Testis (tissue), 3 donors: Measurements from ENCODE around the gene GLIPR1. TPM values are rescaled to one million over a fixed set of nuclear protein-coding genes. Genes with fewer than 3 reads are reported as not detected.
"Not testable (repeated sequence)": the region's sequence is repeated elsewhere in the genome, so short reads cannot be mapped to it uniquely, and the experiment has no call there.

Experiments used
- DNase-seq: peaks from one replicate; pipeline ENCODE4 v3.0.0-alpha.2; 2019
- H3K27ac ChIP-seq, 2 donors: fragments of 200-600 bp; sonication (generic); one replicate each; pipeline ENCODE4 v1.5.1; 2019
- H3K27me3 ChIP-seq: fragments of 200-600 bp; sonication (generic); one replicate; pipeline ENCODE4 v1.5.1; 2019
- H3K36me3 ChIP-seq: fragments of 200-600 bp; sonication (generic); one replicate; pipeline ENCODE4 v1.5.1; 2017; ENCODE audit warnings: low read depth; ENCODE audit errors: missing control alignments
- H3K4me1 ChIP-seq: fragments of 200-600 bp; sonication (generic); one replicate; pipeline ENCODE4 v1.5.1; 2019
- H3K4me3 ChIP-seq, 2 donors: fragments of 200-600 bp; sonication (generic); one replicate each; pipeline ENCODE4 v1.5.1; 2017 to 2019
- H3K9me3 ChIP-seq: fragments of 200-600 bp; sonication (generic); one replicate; pipeline ENCODE4 v1.5.1; 2017
- POLR2A ChIP-seq: fragments of 450-650 bp; IDR thresholded peaks from one replicate; pipeline ENCODE4 v1.6.1; 2017; ENCODE audit warnings: antibody characterized with exemption, mild to moderate bottlenecking, moderate library complexity
- WGBS, 2 donors: methylation state at CpG; one replicate each; pipeline ENCODE4 v1.1.5; 2018; 5-methylcytosine and 5-hydroxymethylcytosine counted together
- intact Hi-C: fragments of 100-400 bp; cut with DNase I; formaldehyde crosslinking; loops from one replicate; pipeline ENCODE4 v1.15.1; 2023; ENCODE audit warnings: low total_unique reads
- polyA plus RNA-seq: library from polyadenylated mRNA; stranded (reverse); fragments of 350-450 nt; fragmentation: Illumina TruSeq; extraction: RNeasy Lipid Tissue Mini Kit (QIAGEN cat#74804); gene quantifications from one replicate; pipeline ENCODE4 v1.2.3, GENCODE V29; 2014; ENCODE audit warnings: low read depth, low replicate concordance; ENCODE audit not compliant: insufficient read depth
- total RNA-seq, 2 donors: library from RNA; depleted of rRNA; stranded (reverse); fragments of >200 nt; gene quantifications; one replicate each; pipeline ENCODE4 v1.2.3, GENCODE V29; 2016
- TF ChIP-seq, protein P1 (sequence below), 3 experiments: fragments of 450-650 bp in 2 of 3; fragments of 200-600 bp in 1 of 3; sonication (generic) in 1 of 3; IDR thresholded peaks; one replicate each; pipeline ENCODE4 v1.5.1; 2016 to 2019; ENCODE audit warnings: antibody characterized with exemption in 3 of 3, mild to moderate bottlenecking in 2 of 3, moderate library complexity in 1 of 3

Gene GLIPR1
- total and polyA plus RNA-seq, 3 donors from 2014 or later: 3.5 to 11.8 (median 4.3) TPM

DNA sequence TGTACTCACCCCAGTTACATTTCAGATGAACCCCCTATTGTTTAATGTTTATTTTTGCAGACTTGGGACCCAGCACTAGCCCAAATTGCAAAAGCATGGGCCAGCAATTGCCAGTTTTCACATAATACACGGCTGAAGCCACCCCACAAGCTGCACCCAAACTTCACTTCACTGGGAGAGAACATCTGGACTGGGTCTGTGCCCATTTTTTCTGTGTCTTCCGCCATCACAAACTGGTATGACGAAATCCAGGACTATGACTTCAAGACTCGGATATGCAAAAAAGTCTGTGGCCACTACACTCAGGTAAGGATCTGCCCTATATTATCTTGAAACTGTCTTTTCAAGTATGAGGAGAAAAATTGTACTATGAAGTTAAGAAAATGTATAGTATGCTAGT lies 1.2 kb downstream of the GLIPR1 start:
- no peak for DNase-seq
- H3K36me3 ChIP-seq: no peaks in the 10 kb centered on the region
- intact Hi-C loops: no loop called here
- 76 to 85% methylated on average over 4 of the region's 4 CpGs for WGBS, 2 donors
- no peak overlapping the region for H3K4me3 ChIP-seq
- no peaks in the 10 kb centered on the region for H3K4me1 ChIP-seq
- no peaks in the 10 kb centered on the region for H3K27me3 ChIP-seq
- H3K9me3 ChIP-seq: no peaks in the 10 kb centered on the region
- no peak for TF ChIP-seq POLR2A
- TF ChIP-seq, protein P1, sequence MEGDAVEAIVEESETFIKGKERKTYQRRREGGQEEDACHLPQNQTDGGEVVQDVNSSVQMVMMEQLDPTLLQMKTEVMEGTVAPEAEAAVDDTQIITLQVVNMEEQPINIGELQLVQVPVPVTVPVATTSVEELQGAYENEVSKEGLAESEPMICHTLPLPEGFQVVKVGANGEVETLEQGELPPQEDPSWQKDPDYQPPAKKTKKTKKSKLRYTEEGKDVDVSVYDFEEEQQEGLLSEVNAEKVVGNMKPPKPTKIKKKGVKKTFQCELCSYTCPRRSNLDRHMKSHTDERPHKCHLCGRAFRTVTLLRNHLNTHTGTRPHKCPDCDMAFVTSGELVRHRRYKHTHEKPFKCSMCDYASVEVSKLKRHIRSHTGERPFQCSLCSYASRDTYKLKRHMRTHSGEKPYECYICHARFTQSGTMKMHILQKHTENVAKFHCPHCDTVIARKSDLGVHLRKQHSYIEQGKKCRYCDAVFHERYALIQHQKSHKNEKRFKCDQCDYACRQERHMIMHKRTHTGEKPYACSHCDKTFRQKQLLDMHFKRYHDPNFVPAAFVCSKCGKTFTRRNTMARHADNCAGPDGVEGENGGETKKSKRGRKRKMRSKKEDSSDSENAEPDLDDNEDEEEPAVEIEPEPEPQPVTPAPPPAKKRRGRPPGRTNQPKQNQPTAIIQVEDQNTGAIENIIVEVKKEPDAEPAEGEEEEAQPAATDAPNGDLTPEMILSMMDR (IDR thresholded peaks at IDR 0.05): no peak
- H3K27ac ChIP-seq: no peak overlapping the region

DNA sequence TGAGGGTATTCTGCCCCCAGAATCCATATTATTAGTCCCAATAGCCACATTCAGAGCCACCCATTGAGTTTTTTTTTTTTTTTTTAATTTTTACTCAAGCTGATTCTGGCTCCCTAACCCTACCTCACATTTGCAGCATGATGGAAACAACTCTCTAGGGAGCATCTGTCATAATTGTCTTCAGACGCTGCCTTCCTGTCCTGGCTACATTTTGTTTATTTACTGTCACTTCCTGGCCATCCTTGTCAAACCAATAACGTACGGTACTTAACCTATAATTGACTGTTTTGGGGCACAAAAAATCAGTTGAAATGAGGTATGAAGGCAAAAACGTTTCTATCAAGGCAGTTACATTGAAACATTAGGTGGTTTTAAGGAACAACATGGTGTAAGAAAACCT lies 2.1 kb downstream of the GLIPR1 start:
- H3K27me3 ChIP-seq: no peaks in the 10 kb centered on the region
- DNase-seq: no peak
- H3K9me3 ChIP-seq: no peaks in the 10 kb centered on the region
- H3K4me3 ChIP-seq: no peak overlapping the region
- WGBS, 2 donors: 52 to 55% methylated on average over 4 of the region's 4 CpGs
- TF ChIP-seq, protein P1 (IDR thresholded peaks at IDR 0.05): no peak
- no peak for TF ChIP-seq POLR2A
- no peak overlapping the region for H3K27ac ChIP-seq
- no peaks in the 10 kb centered on the region for H3K36me3 ChIP-seq
- intact Hi-C loops: no loop called here
- H3K4me1 ChIP-seq: no peaks in the 10 kb centered on the region

DNA sequence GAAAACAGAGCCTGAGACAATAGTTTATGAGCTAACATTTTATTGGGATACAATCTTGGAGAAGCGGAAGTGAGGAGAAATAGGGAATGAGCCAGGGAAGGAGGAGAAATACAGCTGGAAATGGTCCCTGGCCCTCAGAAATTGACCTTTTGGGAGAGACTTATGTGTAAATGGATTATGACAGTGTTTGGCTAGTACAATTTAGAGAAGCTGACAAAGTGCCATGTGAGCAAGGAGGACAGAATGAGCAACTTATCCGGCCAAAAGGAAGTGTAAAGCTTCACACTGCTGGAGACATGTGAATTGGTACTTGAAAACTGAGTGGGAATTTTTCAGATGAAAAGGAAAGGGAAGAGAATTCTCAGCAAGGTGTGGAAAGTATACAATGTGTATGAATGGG lies 2.9 kb downstream of the GLIPR1 start:
- no peaks in the 10 kb centered on the region for H3K36me3 ChIP-seq
- H3K4me3 ChIP-seq: no peak overlapping the region
- H3K4me1 ChIP-seq: no peaks in the 10 kb centered on the region
- no peak overlapping the region for H3K27ac ChIP-seq
- DNase-seq: no peak
- H3K9me3 ChIP-seq: no peaks in the 10 kb centered on the region
- TF ChIP-seq, protein P1 (IDR thresholded peaks at IDR 0.05): no peak
- 43 to 62% methylated on average over 2 of the region's 2 CpGs for WGBS, 2 donors
- intact Hi-C loops: no loop called here
- H3K27me3 ChIP-seq: no peaks in the 10 kb centered on the region

DNA sequence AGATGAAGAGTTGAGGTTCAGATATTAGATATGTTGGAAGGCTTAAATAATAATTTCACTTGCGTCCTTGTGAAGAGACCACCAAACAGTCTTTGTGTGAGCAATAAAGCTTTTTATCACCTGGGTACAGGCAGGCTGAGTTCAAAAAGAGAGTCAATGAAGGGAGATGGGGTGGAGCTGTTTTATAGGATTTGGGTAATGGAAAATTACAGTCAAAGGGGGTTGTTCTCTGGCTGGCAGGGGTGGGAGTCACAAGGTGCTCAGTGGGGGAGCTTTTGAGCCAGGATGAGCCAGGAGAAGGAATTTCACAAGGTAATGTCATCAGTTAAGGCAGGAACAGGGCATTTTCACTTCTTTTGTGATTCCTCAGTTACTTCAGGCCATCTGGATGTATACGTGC lies 3.9 kb downstream of the GLIPR1 start:
- H3K27me3 ChIP-seq, DNase-seq, H3K27ac ChIP-seq, H3K9me3 ChIP-seq, H3K4me3 ChIP-seq, H3K36me3 ChIP-seq, intact Hi-C loops, H3K4me1 ChIP-seq: not testable (repeated sequence)
- 84 to 86% methylated on average over 2 of the region's 2 CpGs for WGBS, 2 donors

- H3K4me1 ChIP-seq: no peaks in the 10 kb centered on the region
- no peaks in the 10 kb centered on the region for H3K36me3 ChIP-seq
- no peak overlapping the region for H3K4me3 ChIP-seq
- H3K27ac ChIP-seq: no peak overlapping the region
- WGBS, 2 donors: 92 to 93% methylated on average over 4 of the region's 4 CpGs
- TF ChIP-seq, protein P1 (IDR thresholded peaks at IDR 0.05): no peak
- no peak for TF ChIP-seq POLR2A
- intact Hi-C loops: no loop called here
- H3K9me3 ChIP-seq: no peaks in the 10 kb centered on the region
- no peaks in the 10 kb centered on the region for H3K27me3 ChIP-seq
- no peak for DNase-seq
Measured at GRCh38 chr12:75487308-75487707, 6.8 kb downstream of the GLIPR1 start.
